CD4-positive, alpha-beta T cell (primary cell): ENCODE results near the gene GM2A. TPM values are rescaled to one million over a fixed set of nuclear protein-coding genes. Genes with fewer than 3 reads are reported as not detected.
A peak's percentile ranks its signal among the peaks of the same experiment; 100 is the strongest.

ENCODE experiments used
- ATAC-seq: fragments of 200-7000 bp; cut with Tn5 transposase; one replicate; pipeline ENCODE4 v1.10.0; 2022; ENCODE audit warnings: mild to moderate bottlenecking; ENCODE audit not compliant: poor library complexity
- CTCF ChIA-PET: fragments of 350-600 bp; sonication (Branson Sonifier 250); formaldehyde crosslinking; loops from one replicate; lab custom pipeline; 2021; ENCODE audit warnings: antibody characterized with exemption, inconsistent platforms; lab: Charles Lee
- POLR2A ChIA-PET: fragments of 350-600 bp; sonication (Branson Sonifier 250); formaldehyde crosslinking; loops from one replicate; lab custom pipeline; 2021; ENCODE audit warnings: antibody characterized with exemption, inconsistent platforms; lab: Charles Lee
- DNase-seq, 14 experiments: peaks; one replicate each; pipeline ENCODE4 v3.0.0-alpha.2; 2013 to 2020; ENCODE audit warnings: mixed read lengths in 2 of 14
- H3K27ac ChIP-seq, 2 donors: one replicate each; pipeline versions ENCODE4 v1.5.1 to v1.7.0; 2013; ENCODE audit warnings: low read length in 2 of 2, low read depth in 1 of 2, mild to moderate bottlenecking in 1 of 2
- H3K27me3 ChIP-seq, 2 experiments: 1 replicate in 1 of 2; 2 replicates in 1 of 2; pipeline versions ENCODE4 v1.6.1 to v1.7.0; 2013; ENCODE audit warnings: low read length in 2 of 2, control low read depth in 1 of 2, mild to moderate bottlenecking in 1 of 2, moderate library complexity in 1 of 2; ENCODE audit not compliant: insufficient read depth in 2 of 2, control insufficient read depth in 1 of 2
- H3K36me3 ChIP-seq: one replicate; pipeline ENCODE4 v1.6.1; 2013; ENCODE audit warnings: low read length, control low read depth; ENCODE audit not compliant: insufficient read depth
- H3K4me1 ChIP-seq: one replicate; pipeline ENCODE4 v1.6.1; 2013; ENCODE audit warnings: low read length, control low read depth; ENCODE audit not compliant: insufficient read depth
- H3K4me3 ChIP-seq: one replicate; pipeline ENCODE4 v1.5.1; 2013; ENCODE audit warnings: mild to moderate bottlenecking, low read length, moderate library complexity
- H3K9me3 ChIP-seq, 2 experiments: 1 replicate in 1 of 2; 2 replicates in 1 of 2; pipeline versions ENCODE4 v1.6.1 to v1.7.0; 2013; ENCODE audit warnings: low read length in 2 of 2, mild to moderate bottlenecking in 2 of 2, control low read depth in 1 of 2, moderate library complexity in 1 of 2; ENCODE audit not compliant: control insufficient read depth in 1 of 2, insufficient read depth in 1 of 2
- H3K27ac Mint-ChIP-seq: one replicate; pipeline ENCODE4 v1.8.0; 2020; ENCODE audit warnings: mixed read lengths
- H3K27me3 Mint-ChIP-seq: one replicate; pipeline ENCODE4 v1.8.0; 2021; ENCODE audit warnings: mixed read lengths
- H3K36me3 Mint-ChIP-seq: one replicate; pipeline ENCODE4 v1.8.0; 2021; ENCODE audit warnings: low read depth, mixed read lengths
- H3K4me1 Mint-ChIP-seq: one replicate; pipeline ENCODE4 v1.8.0; 2021; ENCODE audit warnings: low read depth, mixed read lengths
- H3K4me3 Mint-ChIP-seq: one replicate; pipeline ENCODE4 v1.8.0; 2020; ENCODE audit warnings: mild to moderate bottlenecking, mixed read lengths
- H3K9me3 Mint-ChIP-seq: one replicate; pipeline ENCODE4 v1.8.0; 2020; ENCODE audit warnings: mixed read lengths
- CTCF ChIP-seq: fragments of 200-600 bp; IDR thresholded peaks from one replicate; pipeline ENCODE4 v1.8.0; 2022; ENCODE audit warnings: antibody characterized with exemption, mild to moderate bottlenecking
- intact Hi-C, 2 experiments: fragments of 100-400 bp; cut with DNase I in 1 of 2; cut with micrococcal nuclease in 1 of 2; formaldehyde crosslinking; loops; one replicate each; pipeline versions ENCODE4 v1.15.1 to v1.9.0; 2023 to 2025; cut with DNase I, micrococcal nuclease
- total RNA-seq, 174 experiments: library from RNA in 2 of 174; stranded (reverse) in 2 of 174; gene quantifications; one replicate each; pipeline ENCODE4 v1.2.3 and lab custom pipeline; 2021 to 2026

Gene GM2A
- total RNA-seq, 2 experiments from 2014 or later, result 3.1 to 4.1 TPM

- Histone ChIP-seq H3K27ac (no peak overlapping the region), H3K36me3 (no peaks in the 10 kb centered on the region), H3K4me1 (peaks cover 38% of the 10 kb centered on the region), H3K9me3 (no peaks in the 10 kb centered on the region), H3K27me3 (no peaks in the 10 kb centered on the region), H3K4me3 (no peak overlapping the region)
- DNase-seq, result no peak
- Mint-ChIP-seq H3K4me3 (peak overlapping the region; percentile 8), H3K9me3 (no peaks in the 10 kb centered on the region), H3K4me1 (peaks cover 43% of the 10 kb centered on the region), H3K36me3 (no peaks in the 10 kb centered on the region), H3K27me3 (no peaks in the 10 kb centered on the region), H3K27ac (no peak overlapping the region)
- CTCF ChIA-PET, result no interaction called here
- no peak for TF ChIP-seq CTCF
- ATAC-seq, result no peak
- POLR2A ChIA-PET, result no interaction called here
- intact Hi-C loops, result loop anchor here in 1 of 2 experiments (10.0 kb wide), 1 partner anchor 594 kb away; no protein-coding TSS in a partner anchor
These were observed 3.7 kb upstream of the GM2A start for GRCh38 chr5:151249281-151249680.

- no peak for ATAC-seq
- peak overlapping the region; percentile 88 for H3K4me3 Mint-ChIP-seq
- intact Hi-C loops, result loop anchor here (2.0 to 10.0 kb wide), 7 partner anchors 36 to 1696 kb away; partner anchors contain the start of genes ANXA6 (in 1 of the 2), ATOX1 (in 1 of the 2), CSNK1A1 (in 1 of the 2) and G3BP1 (in 1 of the 2)
These were observed 2.5 kb upstream of the GM2A start for GRCh38 chr5:151250346-151251000.

More at GRCh38 chr5:151250346-151251000, 2.5 kb upstream of the GM2A start:
- Mint-ChIP-seq H3K27me3 (no peaks in the 10 kb centered on the region), H3K9me3 (no peaks in the 10 kb centered on the region), H3K27ac (peak overlapping the region; percentile 92), H3K4me1 (peaks cover 47% of the 10 kb centered on the region), H3K36me3 (no peaks in the 10 kb centered on the region)
- Histone ChIP-seq H3K9me3 (no peaks in the 10 kb centered on the region), H3K27me3 (no peaks in the 10 kb centered on the region), H3K4me1 (peaks cover 42% of the 10 kb centered on the region), H3K27ac (peak overlapping the region in 1 of 2 donors; percentile 5), H3K4me3 (peak overlapping the region; percentile 32), H3K36me3 (no peaks in the 10 kb centered on the region)
- TF ChIP-seq CTCF, result no peak
- POLR2A ChIA-PET, result interaction anchor here (3.3 to 3.5 kb wide), 2 partner anchors 28 to 36 kb away, joined by 34 to 41 read pairs; partner anchors contain the start of gene CCDC69
- DNase-seq, result no peak
- CTCF ChIA-PET, result interaction anchor here (1.1 kb wide), 2 partner anchors 12 to 86 kb away, joined by 3 read pairs; no protein-coding TSS in a partner anchor
